GM08714 (cell line): Measurements from ENCODE around the gene GIT2.

Experiments
- H3K4me3 ChIP-seq: fragments of 200-500 bp; sonication (Bioruptor generic); 2 replicates; pipeline ENCODE4 v1.5.1; 2014; ENCODE audit warnings: mild to moderate bottlenecking, low read length, inconsistent platforms
- ZNF274 ChIP-seq: IDR thresholded peaks from 2 replicates; pipeline ENCODE4 v1.6.1; 2012; ENCODE audit warnings: mild to moderate bottlenecking, low read depth, low read length

Gene GIT2

DNA sequence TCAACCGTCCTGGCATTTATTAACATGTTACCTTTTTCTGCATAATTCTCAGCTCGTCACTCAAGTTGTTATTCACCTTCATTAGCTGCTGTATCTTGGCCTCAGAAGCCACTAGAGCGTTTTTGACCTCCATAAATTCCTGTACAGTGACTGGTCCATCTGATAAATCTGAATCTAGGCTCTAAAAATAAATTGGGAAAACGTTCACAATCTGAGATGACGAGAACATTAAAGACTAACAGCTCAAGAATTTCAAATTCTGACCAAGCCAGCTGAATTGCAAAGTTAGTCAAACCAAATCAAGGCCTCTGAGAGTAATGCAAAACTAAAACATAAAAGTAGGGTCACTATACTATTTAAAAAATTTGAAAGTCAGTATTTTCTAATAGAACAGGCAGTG, 45.0 kb downstream of the GIT2 start:
- no peak overlapping the region for H3K4me3 ChIP-seq
- no peak for TF ChIP-seq ZNF274

DNA sequence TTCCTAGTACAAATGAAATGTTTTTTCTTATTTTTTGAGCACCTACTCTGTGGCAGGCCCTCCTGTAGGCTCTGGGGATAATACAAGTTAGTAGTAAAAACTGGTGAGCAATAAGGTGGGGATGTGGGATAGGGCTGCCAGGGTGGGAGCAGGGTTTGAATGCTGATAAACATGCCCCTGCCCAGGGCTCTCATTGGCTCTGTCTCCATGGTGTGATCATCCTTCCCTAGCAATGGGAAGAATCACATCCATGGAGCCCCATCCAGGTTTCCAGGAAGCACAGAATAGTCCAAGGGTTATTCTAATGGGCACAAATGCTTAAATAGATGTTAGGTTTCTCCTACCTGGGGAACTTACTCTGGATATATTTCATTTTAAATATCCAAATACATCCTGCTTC, 45.5 kb downstream of the GIT2 start:
- no peak overlapping the region for H3K4me3 ChIP-seq
- no peak for TF ChIP-seq ZNF274

DNA sequence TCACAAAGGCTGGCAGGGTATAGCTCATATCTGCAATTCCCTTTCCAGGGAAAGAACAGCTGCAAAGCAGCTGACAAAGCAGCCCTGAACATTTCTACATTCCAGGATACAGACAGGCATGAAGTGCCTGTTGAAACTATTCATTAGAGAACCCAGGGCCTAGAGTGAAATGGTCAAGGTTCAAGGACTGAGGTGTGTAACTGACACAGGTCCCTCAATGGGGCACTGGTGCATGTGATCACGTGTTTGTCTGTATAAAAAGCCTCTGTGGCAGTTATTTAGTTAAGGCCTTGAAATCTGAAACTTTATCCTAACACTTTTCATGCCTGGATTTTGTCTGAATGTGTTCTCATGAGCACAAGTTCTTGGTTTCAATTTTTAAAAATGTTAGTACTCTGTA, 47.1 kb downstream of the GIT2 start:
- no peak for TF ChIP-seq ZNF274
- no peak overlapping the region for H3K4me3 ChIP-seq

DNA sequence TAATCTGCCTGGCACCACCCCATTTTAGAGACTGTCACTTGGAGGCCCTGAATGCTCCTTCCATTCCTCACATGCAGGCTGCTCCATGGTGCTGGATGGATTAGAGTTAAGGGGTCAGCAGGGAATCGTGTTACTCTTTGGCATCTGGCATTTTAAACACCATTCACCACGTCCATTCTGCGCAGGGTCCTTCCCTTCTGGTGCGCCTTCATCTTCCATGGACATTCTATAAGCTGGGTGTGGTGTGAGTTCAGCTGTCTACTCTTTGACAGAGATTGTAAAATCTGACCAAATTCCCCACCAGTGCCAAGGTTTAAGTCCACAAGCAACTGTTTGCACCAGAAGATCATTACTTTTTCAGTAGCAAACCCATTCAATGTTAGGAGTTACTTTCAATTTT, 47.8 kb downstream of the GIT2 start:
- H3K4me3 ChIP-seq: no peak overlapping the region
- TF ChIP-seq ZNF274: no peak

DNA sequence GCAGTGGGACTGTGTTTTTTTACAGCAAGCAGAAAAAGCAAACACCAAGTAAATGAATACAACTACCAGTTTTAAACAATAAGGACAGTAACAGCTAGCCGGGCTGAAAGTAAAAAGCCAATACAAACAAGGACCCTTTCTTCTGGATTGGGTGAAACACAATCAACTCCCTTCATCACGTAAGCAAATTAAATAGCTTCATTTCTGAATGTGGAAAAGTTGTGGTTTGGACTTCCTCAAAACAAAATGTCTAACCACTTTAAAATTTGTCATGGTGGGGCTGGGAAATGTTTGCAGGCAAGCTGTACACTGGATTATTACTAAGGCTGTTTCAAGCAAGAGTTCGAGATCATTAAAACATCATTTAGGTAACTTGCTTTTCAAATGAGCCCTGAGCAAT, 48.6 kb downstream of the GIT2 start:
- no peak overlapping the region for H3K4me3 ChIP-seq
- TF ChIP-seq ZNF274: no peak

DNA sequence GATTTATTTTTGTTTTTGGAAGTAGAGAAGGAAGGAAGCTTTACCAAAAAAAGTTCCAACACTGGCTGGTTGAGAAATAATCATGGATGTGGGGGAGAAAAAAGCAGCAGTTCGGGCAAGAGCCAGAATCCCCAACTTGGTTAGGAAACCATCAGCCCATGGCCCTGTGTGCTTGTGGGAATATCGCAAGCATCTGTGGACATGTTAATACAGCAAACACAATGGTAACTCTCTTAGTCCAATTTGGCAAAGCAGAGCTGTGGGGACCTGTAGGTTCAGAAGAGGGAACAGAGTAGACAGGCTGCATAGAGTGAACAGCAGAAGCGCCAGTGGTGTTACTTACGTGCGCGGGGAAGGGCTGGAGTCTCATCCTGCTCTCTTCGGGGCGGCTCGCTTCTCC, 49.3 kb downstream of the GIT2 start:
- H3K4me3 ChIP-seq: no peak overlapping the region

DNA sequence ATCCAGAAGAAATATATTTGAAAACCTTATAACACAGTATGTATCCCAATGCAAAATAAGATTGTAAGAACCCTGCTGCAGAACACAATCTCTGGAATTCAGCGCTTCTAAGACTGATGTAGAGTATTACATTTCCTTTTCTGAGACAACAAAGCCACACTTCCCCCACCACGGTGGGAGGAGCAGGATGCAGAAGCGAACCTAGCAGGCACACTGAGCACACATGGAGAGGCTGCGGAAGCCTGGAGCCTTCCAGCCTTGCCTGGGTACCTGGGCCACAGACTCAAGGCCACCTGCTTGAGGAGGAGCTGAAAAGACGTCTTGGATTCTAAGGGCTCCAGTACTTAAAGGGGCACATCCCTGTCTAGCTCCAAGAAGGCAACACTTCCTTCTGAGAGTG, 49.7 kb downstream of the GIT2 start:
- no peak overlapping the region for H3K4me3 ChIP-seq
- TF ChIP-seq ZNF274: no peak

More for the DNA sequence above, 49.3 kb downstream of the GIT2 start:
- TF ChIP-seq ZNF274: no peak

DNA sequence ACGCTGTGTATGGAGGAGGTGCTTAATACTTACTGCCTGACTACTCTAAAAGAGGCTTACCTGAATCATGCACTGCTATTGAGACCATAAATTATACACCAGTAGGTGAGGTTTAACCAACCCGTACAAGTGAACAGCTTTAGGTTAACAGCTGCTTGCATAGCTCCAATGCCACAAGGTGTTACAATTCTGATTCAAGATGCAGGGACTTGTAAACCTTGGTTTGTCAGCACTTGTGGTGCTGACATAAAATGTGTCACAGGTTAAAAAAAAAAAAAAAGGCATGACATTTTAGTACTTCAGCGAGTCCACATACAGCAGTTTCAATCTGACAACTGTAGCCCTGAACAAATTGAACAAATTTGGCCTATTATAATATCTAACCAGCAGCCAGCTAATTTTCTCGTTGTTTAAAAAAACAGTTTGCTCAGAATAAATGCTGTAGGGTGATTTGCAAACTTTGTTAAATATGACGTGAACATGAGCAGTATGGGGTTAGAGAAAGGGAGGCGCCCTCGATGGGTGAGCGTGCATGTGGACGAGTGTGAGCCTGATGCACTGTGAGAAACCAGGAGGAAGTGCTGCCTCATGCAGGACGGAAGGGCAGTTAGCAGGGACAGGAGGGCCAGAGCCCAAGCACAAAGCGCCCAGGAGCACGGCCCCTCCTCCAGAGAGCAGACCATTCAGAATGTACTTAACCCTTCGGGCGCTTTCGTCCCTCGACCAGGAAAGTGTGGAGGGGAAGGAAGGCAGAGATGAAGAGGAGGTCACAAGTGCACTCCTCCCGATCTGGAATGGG, 51.4 kb downstream of the GIT2 start:
- no peak for TF ChIP-seq ZNF274
- no peak overlapping the region for H3K4me3 ChIP-seq

DNA sequence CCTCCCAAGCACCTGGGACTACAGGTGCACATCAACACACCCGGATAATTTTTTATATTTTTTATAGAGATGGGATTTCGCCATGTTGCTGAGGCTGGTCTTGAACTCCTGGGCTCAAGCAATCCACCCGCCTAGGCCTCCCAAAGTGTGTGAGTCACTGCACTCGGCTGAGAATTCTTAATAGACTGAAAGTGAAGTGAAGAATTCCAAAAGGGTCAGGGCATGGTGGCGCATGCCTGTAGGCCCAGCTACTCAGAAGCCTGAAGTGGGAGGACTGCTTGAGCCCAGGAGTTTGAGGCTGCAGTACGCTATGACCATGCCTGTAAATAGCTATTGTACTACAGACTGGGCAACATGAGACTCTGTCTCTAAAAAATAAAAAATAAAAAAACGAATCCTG, 52.4 kb downstream of the GIT2 start:
- H3K4me3 ChIP-seq: no peak overlapping the region

DNA sequence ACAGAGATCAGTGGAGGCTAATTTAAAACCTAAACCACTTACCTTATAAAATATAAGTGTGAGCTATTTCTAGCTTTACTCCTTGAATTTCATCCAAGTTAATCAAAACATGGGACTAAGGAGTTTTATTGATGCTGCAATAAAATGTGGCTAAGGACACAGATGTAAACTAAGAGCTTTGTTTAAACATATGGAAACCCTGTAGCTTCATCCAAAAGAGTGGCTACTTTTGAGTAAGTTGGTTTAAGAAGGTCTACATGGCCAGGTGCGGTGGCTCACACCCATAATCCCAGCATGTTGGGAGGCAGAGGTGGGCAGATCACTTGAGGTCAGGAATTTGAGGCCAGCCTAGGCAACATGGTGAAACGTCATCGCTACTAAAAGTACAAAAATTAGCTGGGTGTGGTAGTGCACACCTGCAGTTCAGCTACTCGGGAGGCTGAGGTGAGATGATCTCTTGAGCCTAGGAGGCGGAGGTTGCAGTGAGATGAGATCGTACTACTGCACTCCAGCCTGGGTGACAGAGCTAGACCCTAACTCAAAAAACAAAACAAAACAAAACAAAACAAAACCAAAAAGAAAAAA, 55.7 kb downstream of the GIT2 start:
- no peak for TF ChIP-seq ZNF274
- no peak overlapping the region for H3K4me3 ChIP-seq

More for the DNA sequence above, 52.4 kb downstream of the GIT2 start:
- TF ChIP-seq ZNF274: no peak

DNA sequence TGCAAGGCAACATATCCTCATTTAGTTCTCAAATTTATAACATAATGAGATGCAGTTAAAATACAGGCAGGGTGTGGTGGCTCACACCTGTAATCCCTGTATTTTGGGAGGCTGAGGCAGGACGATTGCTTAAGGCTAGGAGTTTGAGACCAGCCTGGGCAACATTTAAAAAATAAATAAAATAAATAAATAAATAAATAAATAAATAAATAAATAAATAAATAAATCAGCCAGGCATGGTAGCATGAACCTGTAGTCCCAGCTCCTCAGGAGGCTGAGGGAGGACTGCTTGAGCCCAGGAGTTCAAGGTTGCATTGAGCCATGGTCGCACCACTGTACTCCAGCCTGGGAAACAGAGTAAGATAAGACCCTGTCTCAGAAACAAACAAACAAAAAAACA, 56.7 kb downstream of the GIT2 start:
- no peak for TF ChIP-seq ZNF274
- no peak overlapping the region for H3K4me3 ChIP-seq

DNA sequence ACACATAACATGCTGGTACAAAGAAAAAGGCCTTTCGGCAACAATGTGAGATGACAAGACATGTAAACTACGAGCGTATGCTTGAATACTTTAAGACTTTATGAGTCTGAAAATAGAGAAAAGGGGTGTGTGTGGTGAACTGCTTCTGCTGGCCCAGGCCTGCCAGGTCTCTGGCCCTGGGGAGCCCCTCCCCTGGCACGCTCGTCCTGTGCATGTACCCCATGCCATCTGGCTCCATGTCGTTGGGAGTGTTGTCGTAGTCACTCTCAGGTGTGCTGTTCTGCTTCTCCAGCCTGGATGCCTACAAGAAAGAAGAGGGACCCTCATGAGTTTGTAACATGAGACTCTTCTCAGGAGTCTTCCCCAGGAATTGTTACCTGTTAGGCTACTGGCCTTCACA, 57.2 kb downstream of the GIT2 start:
- no peak overlapping the region for H3K4me3 ChIP-seq
- no peak for TF ChIP-seq ZNF274

DNA sequence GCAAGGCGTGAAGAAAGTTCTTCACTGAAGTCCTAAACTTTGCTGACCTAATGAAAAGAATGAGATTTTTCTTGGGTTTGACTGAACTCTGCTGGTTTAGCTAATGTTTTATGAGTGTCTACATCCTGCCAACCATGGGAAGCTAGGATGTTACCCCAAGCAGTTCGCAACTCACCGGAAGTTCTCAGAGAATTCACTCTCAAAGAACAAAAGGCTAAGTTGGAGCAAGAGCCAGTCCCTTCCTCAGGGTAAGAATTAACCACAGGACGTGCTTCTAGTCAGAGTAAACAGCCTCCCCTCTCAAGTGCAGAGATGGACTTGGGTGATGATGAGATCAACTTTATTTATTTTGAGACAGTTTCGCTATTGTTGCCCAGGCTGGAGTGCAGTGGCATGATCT, 58.8 kb downstream of the GIT2 start:
- TF ChIP-seq ZNF274: no peak
- H3K4me3 ChIP-seq: no peak overlapping the region

DNA sequence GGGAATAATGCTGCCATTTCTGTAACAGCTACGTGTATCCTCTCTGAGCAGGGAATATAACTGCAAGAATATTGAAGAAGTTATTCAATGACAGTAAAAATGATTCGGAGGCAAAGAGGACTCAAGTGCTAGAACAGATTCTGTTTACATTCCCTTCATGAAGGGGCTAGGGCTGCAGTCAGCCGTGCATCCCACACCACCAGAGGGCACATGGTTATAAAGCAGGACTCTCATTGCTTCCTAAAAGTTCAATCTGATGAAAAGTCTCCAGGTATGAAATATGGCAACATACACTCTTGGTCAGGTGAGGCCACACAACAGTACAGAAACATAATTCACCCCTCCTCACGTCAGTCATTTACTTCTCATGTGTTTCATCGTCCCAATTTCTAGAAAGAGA, 62.1 kb downstream of the GIT2 start:
- no peak overlapping the region for H3K4me3 ChIP-seq
- TF ChIP-seq ZNF274: no peak

DNA sequence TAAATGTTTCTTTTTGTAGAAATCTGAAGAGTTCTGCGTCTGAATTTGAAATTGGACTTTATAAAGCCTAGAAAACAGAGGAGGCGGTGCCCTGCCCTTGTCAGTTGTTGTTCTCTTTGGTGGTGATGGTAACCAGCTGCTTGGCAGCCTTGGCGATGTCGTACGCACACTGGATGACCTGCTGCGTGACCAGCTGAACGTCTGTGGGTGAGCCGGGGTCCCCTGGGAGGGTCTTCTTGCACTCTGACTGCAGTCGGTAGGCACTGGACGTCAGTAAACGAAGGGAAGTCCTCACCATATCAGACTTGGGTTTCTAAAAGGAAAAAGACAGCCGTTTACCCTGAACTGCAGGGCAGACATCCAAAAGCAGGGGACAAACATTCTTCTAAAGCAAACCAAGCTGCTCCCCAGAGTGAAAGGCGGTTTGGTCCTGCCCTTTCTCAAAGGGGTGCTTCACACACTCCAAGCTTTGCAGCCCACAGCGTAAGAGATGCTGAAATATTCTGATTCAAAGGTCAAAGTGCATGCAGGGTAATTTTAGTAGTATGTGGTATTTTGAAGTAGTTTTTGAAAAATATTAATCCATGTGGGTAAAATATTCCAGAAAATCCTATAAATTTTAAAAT, 63.2 kb downstream of the GIT2 start:
- H3K4me3 ChIP-seq: no peak overlapping the region
- TF ChIP-seq ZNF274: no peak
